Suprapubic skin (tissue), 4 donors: ENCODE measurements around the gene PAFAH2. TPM values are rescaled to one million over a fixed set of nuclear protein-coding genes. Genes with fewer than 3 reads are reported as not detected.

Experiments used
- DNase-seq, 2 donors: peaks; one replicate each; pipeline ENCODE4 v3.0.0-alpha.2; 2019; ENCODE audit warnings: low spot score in 2 of 2
- H3K27ac ChIP-seq: fragments of 200-600 bp; sonication (generic); one replicate; pipeline ENCODE4 v1.5.1; 2019
- H3K27me3 ChIP-seq: fragments of 200-600 bp; sonication (generic); one replicate; pipeline ENCODE4 v1.5.1; 2019
- H3K36me3 ChIP-seq: fragments of 200-600 bp; sonication (generic); one replicate; pipeline ENCODE4 v1.5.1; 2019
- H3K4me1 ChIP-seq: fragments of 200-600 bp; sonication (generic); one replicate; pipeline ENCODE4 v1.5.1; 2019
- H3K4me3 ChIP-seq: fragments of 200-600 bp; sonication (generic); one replicate; pipeline ENCODE4 v1.5.1; 2019; ENCODE audit warnings: mild to moderate bottlenecking
- H3K9me3 ChIP-seq: fragments of 200-600 bp; sonication (generic); one replicate; pipeline ENCODE4 v1.5.1; 2019
- EP300 ChIP-seq: sonication (generic); formaldehyde crosslinking; IDR thresholded peaks from one replicate; pipeline ENCODE4 v1.6.1; 2017; ENCODE audit warnings: antibody characterized with exemption
- POLR2A ChIP-seq, 2 donors: fragments of 450-650 bp; IDR thresholded peaks; one replicate each; pipeline ENCODE4 v1.6.1; 2017; ENCODE audit warnings: antibody characterized with exemption in 2 of 2, mild to moderate bottlenecking in 2 of 2, moderate library complexity in 2 of 2
- POLR2AphosphoS5 ChIP-seq, 3 donors: sonication (generic); formaldehyde crosslinking; IDR thresholded peaks; one replicate each; pipeline ENCODE4 v1.6.1; 2017; ENCODE audit warnings: antibody characterized with exemption in 3 of 3
- WGBS: methylation state at CpG from one replicate; pipeline ENCODE4 v1.1.5; 2018; 5-methylcytosine and 5-hydroxymethylcytosine counted together
- total RNA-seq, 4 donors: library from RNA; depleted of rRNA; stranded (reverse); fragments of >200 nt; gene quantifications; one replicate each; pipeline ENCODE4 v1.1.0, GENCODE V29; 2016
- TF ChIP-seq, protein P1 (sequence below), 2 donors: fragments of 200-600 bp in 1 of 2; fragments of 450-650 bp in 1 of 2; sonication (generic) in 1 of 2; IDR thresholded peaks; one replicate each; pipeline ENCODE4 v1.5.1; 2016 to 2019; ENCODE audit warnings: antibody characterized with exemption in 2 of 2, mild to moderate bottlenecking in 1 of 2, moderate library complexity in 1 of 2

The PAFAH2 gene
- total RNA-seq, 4 donors from 2014 or later = 16.6 to 31.3 (median 20.0) TPM

DNA sequence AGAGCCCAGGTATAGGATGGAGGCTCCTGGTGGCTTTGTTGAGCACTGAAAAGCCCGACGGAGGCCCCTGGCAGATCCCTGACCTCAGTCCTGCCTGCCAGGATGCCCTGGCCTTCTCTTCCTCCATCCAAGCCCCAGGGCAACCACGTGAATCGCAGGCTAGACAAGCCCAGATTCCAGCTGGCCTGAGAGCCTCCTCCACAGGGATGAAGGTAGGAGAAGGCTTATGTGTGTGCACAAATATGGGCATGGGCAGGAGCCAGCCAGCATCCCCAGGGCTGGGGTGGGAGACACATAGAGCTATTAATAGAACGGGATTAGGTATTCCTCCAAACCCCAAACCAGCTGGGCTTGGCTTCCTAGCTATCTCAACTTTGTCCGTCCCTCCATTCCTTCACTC, 19.7 kb upstream of the PAFAH2 start:
- no peaks in the 10 kb centered on the region for H3K36me3 ChIP-seq
- H3K9me3 ChIP-seq = no peaks in the 10 kb centered on the region
- no peak for DNase-seq
- WGBS = 62% methylated on average over 6 of the region's 6 CpGs
- H3K27ac ChIP-seq = no peak overlapping the region
- peaks cover 17% of the 10 kb centered on the region for H3K4me1 ChIP-seq
- no peaks in the 10 kb centered on the region for H3K27me3 ChIP-seq
- no peak overlapping the region for H3K4me3 ChIP-seq
- TF ChIP-seq POLR2AphosphoS5 (IDR thresholded peaks at IDR 0.05) = no peak
- TF ChIP-seq EP300 = no peak
- TF ChIP-seq POLR2A (IDR thresholded peaks at IDR 0.05) = no peak
- TF ChIP-seq, protein P1, sequence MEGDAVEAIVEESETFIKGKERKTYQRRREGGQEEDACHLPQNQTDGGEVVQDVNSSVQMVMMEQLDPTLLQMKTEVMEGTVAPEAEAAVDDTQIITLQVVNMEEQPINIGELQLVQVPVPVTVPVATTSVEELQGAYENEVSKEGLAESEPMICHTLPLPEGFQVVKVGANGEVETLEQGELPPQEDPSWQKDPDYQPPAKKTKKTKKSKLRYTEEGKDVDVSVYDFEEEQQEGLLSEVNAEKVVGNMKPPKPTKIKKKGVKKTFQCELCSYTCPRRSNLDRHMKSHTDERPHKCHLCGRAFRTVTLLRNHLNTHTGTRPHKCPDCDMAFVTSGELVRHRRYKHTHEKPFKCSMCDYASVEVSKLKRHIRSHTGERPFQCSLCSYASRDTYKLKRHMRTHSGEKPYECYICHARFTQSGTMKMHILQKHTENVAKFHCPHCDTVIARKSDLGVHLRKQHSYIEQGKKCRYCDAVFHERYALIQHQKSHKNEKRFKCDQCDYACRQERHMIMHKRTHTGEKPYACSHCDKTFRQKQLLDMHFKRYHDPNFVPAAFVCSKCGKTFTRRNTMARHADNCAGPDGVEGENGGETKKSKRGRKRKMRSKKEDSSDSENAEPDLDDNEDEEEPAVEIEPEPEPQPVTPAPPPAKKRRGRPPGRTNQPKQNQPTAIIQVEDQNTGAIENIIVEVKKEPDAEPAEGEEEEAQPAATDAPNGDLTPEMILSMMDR (IDR thresholded peaks at IDR 0.05) = no peak

DNA sequence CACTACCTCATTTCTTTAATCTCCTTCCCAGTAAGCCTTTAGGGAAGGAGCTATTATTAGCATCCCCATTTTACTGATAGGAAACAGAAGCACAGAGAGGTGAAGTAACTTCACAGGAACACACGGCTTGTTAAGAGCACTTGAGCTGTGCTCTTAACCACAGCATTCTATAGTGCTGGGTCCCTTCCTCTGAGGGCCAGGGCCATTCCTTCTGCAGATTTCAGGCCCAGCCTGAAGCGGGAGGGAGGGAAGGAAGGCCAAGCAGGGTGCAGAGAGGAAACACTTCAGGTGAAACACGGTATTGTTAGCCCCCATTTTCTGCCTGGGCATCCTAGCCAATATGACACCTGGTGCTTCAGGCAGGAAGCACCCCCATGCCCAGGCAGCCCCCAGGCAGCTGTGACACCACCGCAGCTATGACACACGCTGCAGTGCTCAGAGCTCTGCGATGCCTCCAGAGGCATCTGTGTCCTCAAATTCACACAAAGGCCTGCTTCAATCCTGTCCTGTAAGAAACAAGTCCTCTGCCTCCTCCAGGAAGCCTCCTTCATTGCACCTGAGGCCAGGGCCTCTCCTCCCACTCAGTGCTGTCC, 19.2 kb upstream of the PAFAH2 start:
- Histone ChIP-seq H3K4me1 (peaks cover 15% of the 10 kb centered on the region), H3K27ac (no peak overlapping the region), H3K9me3 (no peaks in the 10 kb centered on the region), H3K27me3 (no peaks in the 10 kb centered on the region), H3K4me3 (no peak overlapping the region), H3K36me3 (no peaks in the 10 kb centered on the region)
- TF ChIP-seq EP300 = no peak
- TF ChIP-seq, protein P1 (IDR thresholded peaks at IDR 0.05) = no peak
- TF ChIP-seq POLR2A (IDR thresholded peaks at IDR 0.05) = no peak
- TF ChIP-seq POLR2AphosphoS5 (IDR thresholded peaks at IDR 0.05) = no peak
- 74% methylated on average over 4 of the region's 6 CpGs for WGBS
- DNase-seq = no peak

DNA sequence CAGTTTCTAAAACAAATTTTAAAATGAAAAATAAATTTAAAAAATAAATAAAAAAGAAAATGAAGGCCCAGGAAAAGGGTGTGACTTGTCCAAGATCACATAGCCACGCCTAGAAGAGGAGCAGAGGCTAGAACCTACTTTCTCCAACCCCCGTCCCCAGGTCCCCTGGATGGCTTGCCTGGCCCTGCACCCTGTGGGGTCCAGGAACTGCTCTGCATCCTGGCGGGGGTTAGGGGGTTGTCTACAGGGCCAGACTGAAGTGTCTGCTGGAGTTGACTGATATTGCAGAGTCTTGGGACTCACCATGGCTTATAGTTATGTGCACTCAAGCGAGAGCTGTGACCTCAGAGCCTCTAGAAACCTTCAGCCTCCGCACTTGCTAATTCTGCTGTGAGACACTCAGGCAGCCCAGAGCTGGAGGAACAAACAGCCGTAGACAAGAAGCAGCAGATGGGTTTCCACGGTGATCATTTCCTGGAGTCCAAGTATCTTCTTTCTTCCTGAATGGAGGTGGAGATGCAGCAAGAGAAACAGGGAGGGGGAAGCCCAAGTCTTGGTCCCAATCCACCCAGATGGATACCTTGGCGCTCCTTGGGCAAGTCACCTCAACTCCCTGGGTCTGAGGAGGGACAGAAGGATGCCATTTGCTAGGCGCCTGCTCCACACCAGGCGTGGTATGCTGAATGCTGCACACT, 18.5 kb upstream of the PAFAH2 start:
- peaks cover 10% of the 10 kb centered on the region for H3K4me1 ChIP-seq
- H3K27me3 ChIP-seq = no peaks in the 10 kb centered on the region
- no peak for TF ChIP-seq EP300
- TF ChIP-seq, protein P1 (IDR thresholded peaks at IDR 0.05) = no peak
- TF ChIP-seq POLR2AphosphoS5 (IDR thresholded peaks at IDR 0.05) = no peak
- TF ChIP-seq POLR2A (IDR thresholded peaks at IDR 0.05) = no peak
- H3K36me3 ChIP-seq = no peaks in the 10 kb centered on the region
- no peak overlapping the region for H3K27ac ChIP-seq
- H3K4me3 ChIP-seq = no peak overlapping the region
- no peaks in the 10 kb centered on the region for H3K9me3 ChIP-seq
- no peak for DNase-seq
- 72% methylated on average over 10 of the region's 10 CpGs for WGBS

DNA sequence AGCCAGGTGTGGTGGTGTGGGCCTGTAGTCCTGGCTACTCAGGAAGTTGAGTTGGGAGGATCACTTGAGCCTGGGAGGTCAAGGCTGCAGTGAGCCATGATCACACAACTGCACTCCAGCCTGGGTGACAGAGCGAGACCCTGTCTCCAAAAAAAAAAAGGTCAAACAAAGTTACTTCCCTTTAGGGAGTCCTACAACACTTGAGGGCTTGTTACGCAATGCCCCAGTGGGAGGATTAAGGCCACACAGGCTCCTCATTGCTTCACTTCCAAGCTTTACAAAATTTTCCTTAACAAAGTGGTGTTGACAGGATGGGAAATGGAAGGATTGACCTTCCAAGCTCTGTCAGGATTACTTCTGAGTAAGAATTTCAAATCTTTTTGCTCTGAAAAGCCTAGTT, 17.5 kb upstream of the PAFAH2 start:
- Histone ChIP-seq H3K4me3 (no peak overlapping the region), H3K4me1 (peaks cover 8% of the 10 kb centered on the region), H3K27ac (no peak overlapping the region), H3K36me3 (no peaks in the 10 kb centered on the region), H3K9me3 (no peaks in the 10 kb centered on the region), H3K27me3 (no peaks in the 10 kb centered on the region)
- no peak for DNase-seq
- WGBS = 79% methylated on average over 2 of the region's 2 CpGs
- TF ChIP-seq POLR2A (IDR thresholded peaks at IDR 0.05) (no peak), POLR2AphosphoS5 (IDR thresholded peaks at IDR 0.05) (no peak), EP300 (no peak)
- TF ChIP-seq, protein P1 (IDR thresholded peaks at IDR 0.05) = no peak

DNA sequence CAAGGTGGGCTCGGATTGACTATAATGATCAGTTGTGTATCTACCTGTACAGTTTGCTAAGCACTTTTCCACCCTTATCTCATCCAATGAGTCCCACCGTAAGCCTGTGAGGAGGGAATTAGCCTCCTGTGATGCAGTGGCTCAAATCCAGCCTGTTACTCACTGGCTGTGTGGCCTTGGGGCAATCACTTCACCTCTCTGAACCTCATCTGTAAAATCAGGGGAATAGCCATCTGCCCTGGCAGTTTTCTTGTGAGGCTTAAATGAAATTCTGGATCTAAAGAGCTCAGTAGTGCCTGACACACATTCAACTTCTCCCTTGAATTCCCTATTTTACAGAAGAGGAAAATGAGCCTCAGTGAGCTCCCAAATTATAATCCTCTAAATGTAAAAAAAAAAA, 16.3 kb upstream of the PAFAH2 start:
- Histone ChIP-seq H3K4me1 (peaks cover 8% of the 10 kb centered on the region), H3K4me3 (no peak overlapping the region), H3K27me3 (no peaks in the 10 kb centered on the region), H3K36me3 (no peaks in the 10 kb centered on the region), H3K27ac (no peak overlapping the region), H3K9me3 (no peaks in the 10 kb centered on the region)
- no peak for DNase-seq
- 96% methylated on average over 2 of the region's 2 CpGs for WGBS
- no peak for TF ChIP-seq EP300
- TF ChIP-seq, protein P1 (IDR thresholded peaks at IDR 0.05) = no peak
- no peak for TF ChIP-seq POLR2AphosphoS5 (IDR thresholded peaks at IDR 0.05)
